Erythroblast (primary cell): Measurements from ENCODE around the gene CABP4.

ENCODE experiments used
- GATA1 ChIP-seq: IDR thresholded peaks from 2 replicates; pipeline ENCODE4 v1.6.1; 2011; ENCODE audit warnings: low read depth, mild to moderate bottlenecking, control low read depth, low read length, moderate library complexity
- POLR2A ChIP-seq: IDR thresholded peaks from 2 replicates; pipeline ENCODE4 v1.6.1; 2011; ENCODE audit warnings: mild to moderate bottlenecking, low read length

DNA sequence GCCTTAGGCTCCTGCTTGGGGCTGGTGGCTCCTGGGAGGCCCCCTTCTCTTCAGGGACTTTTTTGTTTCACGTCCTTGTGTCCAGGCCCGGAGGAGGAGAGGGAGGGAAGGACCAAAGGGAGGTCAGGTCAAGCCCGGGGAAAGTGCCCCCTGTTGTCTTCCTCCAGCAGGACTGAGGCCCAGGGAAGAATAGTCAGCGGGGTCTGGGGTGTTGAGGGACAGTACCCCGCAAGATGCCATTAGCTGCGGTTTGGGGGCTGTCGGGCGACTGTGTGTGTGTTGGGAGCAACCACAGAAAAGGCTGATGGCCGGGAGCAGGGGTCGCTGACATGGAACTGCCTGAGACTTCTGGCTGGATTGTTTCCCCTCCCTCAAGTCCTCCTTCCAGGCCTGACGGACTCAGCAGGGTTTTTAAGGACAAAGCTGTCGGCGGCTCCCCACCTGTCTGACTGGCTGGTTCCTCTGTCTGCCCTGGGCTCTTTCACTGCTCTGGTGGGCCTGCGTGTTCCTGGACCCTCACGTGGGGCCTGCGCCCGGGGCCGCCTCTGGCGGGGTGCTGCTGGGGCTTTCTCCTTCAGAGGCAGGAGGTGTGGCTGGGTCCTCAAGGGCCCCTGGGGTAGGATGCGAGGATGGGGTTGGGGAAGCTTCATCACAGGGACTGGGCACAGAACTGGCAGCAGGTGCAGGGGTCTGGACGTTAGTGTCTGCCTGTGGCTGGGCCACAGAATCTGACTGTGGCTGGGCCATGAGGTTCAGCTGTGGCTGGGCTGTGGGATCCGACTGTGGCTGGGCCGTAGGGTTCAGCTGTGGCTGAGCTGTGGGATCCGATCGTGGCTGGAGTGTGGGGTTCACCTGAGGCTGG, 4.1 kb upstream of the CABP4 start:
- no peak for TF ChIP-seq POLR2A
- TF ChIP-seq GATA1: no peak
